COLO668 (cell line): ENCODE data around the gene EFHC1.
A peak's percentile ranks its signal among the peaks of the same experiment; 100 is the strongest.

ENCODE experiments used
- DNase-seq: peaks from one replicate; lab custom pipeline; 2025; ENCODE audit not compliant: unreplicated experiment; lab: John Stamatoyannopoulos, UW

The EFHC1 gene

DNA sequence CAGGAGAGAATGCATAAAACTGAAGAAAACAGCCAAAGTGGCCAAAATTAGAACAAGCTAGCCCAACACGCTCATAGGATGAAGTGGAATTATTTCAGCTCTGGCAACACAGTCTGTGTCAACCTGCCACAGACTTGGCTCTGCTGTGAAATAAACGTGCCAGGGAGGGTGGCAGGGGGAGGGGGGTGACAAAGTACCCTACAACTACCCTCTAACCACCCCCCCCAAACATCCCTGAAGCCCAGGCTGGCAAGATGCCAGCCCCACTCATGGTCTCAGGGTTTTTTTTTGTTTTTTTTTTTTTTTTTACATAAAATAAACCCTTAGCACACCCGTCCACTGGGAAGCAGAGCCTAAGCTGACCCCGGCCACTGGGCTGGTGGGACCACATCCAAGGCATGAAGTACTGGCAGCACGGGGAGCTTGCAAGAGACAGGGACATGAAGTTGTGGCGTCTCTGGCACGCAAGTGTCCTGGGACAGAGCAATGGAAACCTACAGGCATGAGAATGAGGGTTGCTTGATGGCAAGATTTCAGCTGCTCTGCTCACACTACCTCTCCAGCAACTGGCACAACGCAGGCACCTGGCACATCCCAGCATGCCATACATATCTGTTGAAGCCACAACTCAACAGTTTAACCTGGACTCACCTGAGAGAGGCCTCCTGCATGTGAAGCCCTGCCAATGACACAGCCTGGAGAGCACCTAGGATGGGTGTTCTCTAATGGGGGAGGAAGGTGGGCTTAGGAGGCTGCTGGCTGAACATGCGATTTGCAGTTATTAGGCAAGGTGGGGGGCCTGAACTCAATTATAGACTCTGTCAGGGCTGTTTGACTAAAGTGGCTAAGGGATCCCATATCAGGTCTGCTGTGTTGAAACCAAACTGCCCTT is 80.3 kb downstream of the EFHC1 start:
- DNase-seq, result no peak

- DNase-seq, result no peak
Measured at GRCh38 chr6:52502306-52503029, 82.3 kb downstream of the EFHC1 start.

- peak; percentile 36 for DNase-seq
Measured at GRCh38 chr6:52503323-52503747, 83.2 kb downstream of the EFHC1 start.

- peak; percentile 91 for DNase-seq
Measured at GRCh38 chr6:52503851-52504781, 84.0 kb downstream of the EFHC1 start.

DNA sequence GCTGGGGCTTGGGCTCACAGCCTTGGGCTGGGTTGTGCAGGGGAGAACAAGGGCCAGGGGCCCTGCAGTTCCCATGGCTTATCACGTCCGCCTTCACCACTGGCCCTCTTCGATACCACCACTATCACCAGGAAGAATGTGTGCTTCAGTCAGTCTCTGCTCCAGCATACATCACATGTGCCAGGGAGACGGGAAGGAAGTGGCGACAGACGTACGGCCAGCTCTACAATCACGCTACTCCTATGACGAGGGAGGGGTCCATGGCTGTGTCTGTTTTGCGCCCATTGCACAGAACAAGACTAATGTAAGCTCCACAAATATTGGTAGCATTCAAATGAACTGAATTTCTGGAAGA is 84.6 kb downstream of the EFHC1 start:
- no peak for DNase-seq

DNA sequence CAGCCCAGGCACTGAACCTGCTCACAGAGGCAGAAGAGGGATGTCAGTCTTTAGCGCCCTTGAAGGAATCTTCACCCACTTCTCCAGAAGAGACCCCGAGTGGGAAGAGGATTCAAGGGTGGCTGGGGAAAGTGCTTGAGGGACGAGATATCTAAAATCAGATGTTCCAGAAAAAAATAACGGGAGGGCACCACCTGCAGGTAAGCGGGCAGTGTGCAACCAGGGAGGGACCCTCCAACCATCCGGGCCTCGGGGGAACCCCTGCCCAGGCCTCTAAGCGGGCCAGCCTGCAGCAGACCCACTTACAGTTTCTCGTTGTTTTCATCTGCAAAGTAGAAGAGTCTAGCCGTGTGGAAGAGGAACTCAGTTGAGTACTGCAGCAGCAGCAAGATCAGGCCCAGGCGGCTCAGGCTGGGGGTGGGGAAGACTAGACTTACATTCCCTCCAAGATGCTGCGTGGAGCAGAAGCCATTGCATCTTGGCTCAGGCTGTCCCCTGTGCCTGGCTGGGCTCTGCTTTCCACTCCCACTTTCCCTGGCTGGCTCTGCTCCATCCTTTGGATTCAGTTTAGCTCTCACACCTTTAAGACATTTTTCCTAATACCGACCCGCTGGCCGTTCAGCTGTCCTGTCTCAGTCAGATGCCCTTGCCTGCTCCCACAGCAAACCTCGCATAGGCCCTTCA is 85.7 kb downstream of the EFHC1 start:
- no peak for DNase-seq

DNA sequence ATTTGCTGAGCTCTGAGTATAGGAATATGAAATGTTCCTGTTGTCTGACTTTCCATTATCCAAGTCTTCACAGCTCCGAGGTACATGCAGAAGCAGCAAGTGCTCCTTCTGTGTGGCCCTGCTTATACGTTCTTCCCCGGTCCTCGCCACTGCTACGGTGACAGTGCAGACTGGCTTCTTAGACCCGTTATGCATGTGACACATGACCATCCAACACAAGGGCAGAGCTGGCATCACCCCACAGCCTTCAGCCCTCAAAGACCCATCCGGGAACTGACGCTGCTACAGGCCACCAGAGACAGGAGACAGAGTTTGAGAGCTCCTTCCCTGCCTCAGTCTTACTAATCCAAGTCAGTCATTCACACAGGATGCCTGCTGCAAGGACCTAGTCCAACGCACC is 86.3 kb downstream of the EFHC1 start:
- DNase-seq, result no peak

DNA sequence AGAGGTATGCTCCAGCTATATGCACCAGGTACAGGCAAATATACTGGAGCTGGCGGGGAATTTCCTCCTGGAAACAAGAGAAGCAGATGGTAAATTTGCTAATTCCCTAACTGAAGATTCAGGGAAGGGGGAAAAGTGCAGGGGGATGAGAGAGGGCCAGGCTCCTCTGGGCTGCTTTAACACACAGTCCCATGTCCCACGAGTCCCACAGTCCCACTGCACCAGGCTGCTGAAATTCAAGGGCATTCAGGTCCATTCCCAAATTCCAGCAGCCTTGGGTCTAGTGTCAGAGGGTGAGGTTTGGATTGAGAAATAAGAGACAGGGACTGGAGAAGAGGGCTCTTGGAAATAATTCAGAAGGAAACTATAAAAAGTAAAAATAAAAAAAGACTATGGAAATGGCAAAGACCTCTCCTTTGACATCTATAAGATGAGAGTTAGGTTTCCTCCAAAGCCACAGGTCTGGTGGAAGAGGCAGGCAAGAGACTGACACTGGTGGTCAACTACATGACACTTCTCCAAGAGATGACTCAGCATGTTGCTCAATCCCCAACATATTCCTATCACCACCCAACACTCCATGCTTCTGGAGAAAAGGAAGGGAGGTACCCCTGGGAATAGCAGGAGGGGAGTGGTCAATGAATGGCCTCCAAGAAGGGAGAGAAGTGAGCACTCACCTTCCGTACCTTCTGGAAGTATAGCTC is 87.6 kb downstream of the EFHC1 start:
- DNase-seq, result no peak

GRCh38 chr6:52508261-52508739 is 88.2 kb downstream of the EFHC1 start:
- no peak for DNase-seq

DNA sequence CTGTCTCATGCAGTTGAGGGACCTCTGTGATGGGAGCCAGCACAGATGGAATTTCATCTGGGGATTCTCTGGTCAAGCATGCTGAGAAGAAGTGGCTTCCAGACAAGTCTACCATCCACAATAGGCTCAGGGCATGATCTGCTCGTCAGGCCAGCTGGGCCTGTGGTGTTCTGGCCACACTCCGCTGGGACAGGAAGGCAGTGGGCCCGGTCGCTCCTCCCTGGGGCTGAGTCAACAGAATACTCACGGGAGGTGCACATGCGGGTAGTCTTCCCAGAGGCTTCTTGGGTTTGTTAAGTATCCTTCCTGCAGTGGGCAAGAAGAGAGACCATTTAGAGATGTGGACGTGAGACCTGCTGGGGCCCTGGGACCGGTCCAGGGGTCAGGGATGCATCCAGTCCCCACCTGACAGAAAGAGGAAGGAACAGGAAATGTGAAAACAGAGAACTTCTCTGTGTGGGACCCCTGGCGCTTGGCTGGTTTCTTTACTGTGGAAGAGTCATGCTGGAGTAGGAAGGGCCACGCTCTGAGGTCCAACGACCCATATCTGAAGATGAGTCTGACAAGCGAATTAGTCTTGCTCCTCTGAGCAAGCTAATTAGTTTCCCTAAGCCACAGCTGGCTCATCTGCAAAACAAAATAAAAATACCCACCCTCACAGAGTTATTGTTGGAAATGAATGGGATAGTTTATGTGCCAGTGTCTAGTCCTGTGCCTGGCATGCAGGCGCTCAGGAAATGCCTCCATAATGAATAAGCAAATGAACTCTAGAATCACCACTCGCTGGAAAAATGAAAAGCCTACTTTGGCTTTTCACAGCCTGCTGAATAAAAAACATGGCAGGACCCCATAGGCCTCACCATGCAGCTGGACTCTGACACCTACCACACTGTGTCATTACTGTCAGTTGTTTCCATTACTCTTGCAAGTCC is 89.4 kb downstream of the EFHC1 start:
- DNase-seq, result no peak

GRCh38 chr6:52510213-52510562 is 90.0 kb downstream of the EFHC1 start:
- DNase-seq, result no peak

- no peak for DNase-seq
Measured at GRCh38 chr6:52511163-52511562, 91.0 kb downstream of the EFHC1 start.

GRCh38 chr6:52511572-52512151 is 91.5 kb downstream of the EFHC1 start:
- DNase-seq, result no peak

- no peak for DNase-seq
Measured at GRCh38 chr6:52512199-52512598, 92.1 kb downstream of the EFHC1 start.

DNA sequence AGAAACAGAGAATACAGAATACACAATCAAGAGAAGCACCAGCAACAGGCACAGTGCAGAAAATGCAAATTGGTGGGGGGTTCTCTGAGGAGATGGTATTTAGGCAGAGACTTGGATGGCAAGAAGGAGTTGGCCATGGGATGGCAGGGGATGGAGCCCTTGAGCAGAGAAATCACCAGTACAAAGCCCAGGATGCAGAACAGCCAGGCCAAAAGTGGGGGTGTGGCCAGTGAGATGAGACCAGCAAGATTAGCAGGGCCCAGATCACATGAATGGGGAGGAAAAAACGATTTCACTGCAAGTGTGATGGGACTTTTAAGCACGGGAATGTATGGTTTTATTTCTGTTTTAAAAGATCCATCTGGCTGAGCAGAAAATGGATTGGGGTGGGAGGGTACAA is 93.3 kb downstream of the EFHC1 start:
- no peak for DNase-seq

- no peak for DNase-seq
Measured at GRCh38 chr6:52513896-52514295, 93.8 kb downstream of the EFHC1 start.

GRCh38 chr6:52514514-52514913 is 94.4 kb downstream of the EFHC1 start:
- no peak for DNase-seq

DNA sequence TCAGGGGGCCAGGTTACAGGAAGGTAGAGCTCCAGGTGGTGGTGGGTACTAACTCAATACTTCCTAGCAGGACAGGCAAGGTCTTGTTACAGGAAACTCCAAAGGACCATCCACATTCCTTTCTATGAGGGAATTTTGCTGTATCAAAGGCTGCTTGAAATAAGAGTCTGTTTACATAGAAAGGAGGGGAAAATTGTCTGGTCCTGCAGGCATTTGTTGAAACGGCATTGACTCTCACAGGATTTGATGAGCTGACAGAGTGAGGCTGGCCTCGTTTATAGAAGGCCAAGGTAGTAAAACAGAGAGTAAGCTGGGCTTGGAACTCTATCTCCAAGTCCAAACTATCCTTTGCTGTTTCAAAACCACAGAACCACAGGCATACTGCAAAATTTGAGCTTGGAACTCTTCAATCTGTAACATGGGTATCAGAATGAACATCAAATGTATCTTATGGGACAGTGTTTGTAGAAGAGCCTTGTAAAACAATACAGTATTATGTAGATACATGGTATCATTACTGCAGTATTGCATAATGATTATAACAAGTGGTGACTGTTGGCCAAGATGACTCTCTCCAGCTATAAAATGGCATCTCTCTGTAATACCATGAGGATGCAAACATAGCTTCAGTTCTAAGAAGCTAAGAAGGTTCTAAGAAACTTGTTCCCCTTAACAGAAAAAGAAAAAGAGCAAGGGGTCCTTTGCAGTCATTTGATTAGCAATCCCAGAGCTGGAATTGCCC is 95.2 kb downstream of the EFHC1 start:
- DNase-seq, result no peak
